Measurements from ENCODE around the gene HMG20B.

Gene HMG20B

GRCh38 chr19:3619631-3620012, 46.9 kb downstream of the HMG20B start:
- TF ChIP-seq CTCF (conservative IDR thresholded peaks at IDR 0.05; ENCODE audit: low read depth, low read length), result no peak

GRCh38 chr19:3620145-3620816, 47.5 kb downstream of the HMG20B start:
- TF ChIP-seq CTCF (conservative IDR thresholded peaks at IDR 0.05; ENCODE audit: low read depth, low read length), result no peak
- DNase-seq (ENCODE audit: low read depth), result no peak
- no peak overlapping the region for H3K4me3 ChIP-seq (ENCODE audit: low read length)

More at GRCh38 chr19:3619631-3620012, 46.9 kb downstream of the HMG20B start:
- H3K4me3 ChIP-seq (ENCODE audit: low read length), result no peak overlapping the region
- no peak for DNase-seq (ENCODE audit: low read depth)

- no peak overlapping the region for H3K4me3 ChIP-seq (ENCODE audit: low read length)
- no peak for TF ChIP-seq CTCF (conservative IDR thresholded peaks at IDR 0.05; ENCODE audit: low read depth, low read length)
- DNase-seq (ENCODE audit: low read depth), result no peak
These were observed 48.2 kb downstream of the HMG20B start for GRCh38 chr19:3620817-3621547.

- DNase-seq (ENCODE audit: low read depth), result no peak
- TF ChIP-seq CTCF (conservative IDR thresholded peaks at IDR 0.05; ENCODE audit: low read depth, low read length), result no peak
- no peak overlapping the region for H3K4me3 ChIP-seq (ENCODE audit: low read length)
These were observed 48.9 kb downstream of the HMG20B start for GRCh38 chr19:3621689-3622088.

- no peak for DNase-seq (ENCODE audit: low read depth)
- TF ChIP-seq CTCF (conservative IDR thresholded peaks at IDR 0.05; ENCODE audit: low read depth, low read length), result no peak
- no peak overlapping the region for H3K4me3 ChIP-seq (ENCODE audit: low read length)
These were observed 49.5 kb downstream of the HMG20B start for GRCh38 chr19:3622224-3622623.

- H3K4me3 ChIP-seq (ENCODE audit: low read length), result no peak overlapping the region
- no peak for DNase-seq (ENCODE audit: low read depth)
- no peak for TF ChIP-seq CTCF (conservative IDR thresholded peaks at IDR 0.05; ENCODE audit: low read depth, low read length)
These were observed 51.0 kb downstream of the HMG20B start for GRCh38 chr19:3623716-3624115.

- no peak for DNase-seq (ENCODE audit: low read depth)
- peak overlapping the region; percentile 73 for H3K4me3 ChIP-seq (ENCODE audit: low read length)
- no peak for TF ChIP-seq CTCF (conservative IDR thresholded peaks at IDR 0.05; ENCODE audit: low read depth, low read length)
These were observed 53.3 kb downstream of the HMG20B start for GRCh38 chr19:3625996-3626472.
